NB4 (cell line): Measurements from ENCODE around the gene NR0B2.

Experiments used
- CTCF ChIP-seq: IDR thresholded peaks from one replicate; pipeline ENCODE4 v1.5.1; 2012; ENCODE audit warnings: low read depth, low read length
- POLR2A ChIP-seq: IDR thresholded peaks from 2 replicates; pipeline ENCODE4 v1.6.1; 2011; ENCODE audit warnings: mild to moderate bottlenecking; ENCODE audit not compliant: insufficient read length; ENCODE audit errors: extremely low read depth
- TF ChIP-seq, protein P1 (sequence below): IDR thresholded peaks from 2 replicates; pipeline ENCODE4 v1.6.1; 2011; ENCODE audit warnings: low read depth, low read length

DNA sequence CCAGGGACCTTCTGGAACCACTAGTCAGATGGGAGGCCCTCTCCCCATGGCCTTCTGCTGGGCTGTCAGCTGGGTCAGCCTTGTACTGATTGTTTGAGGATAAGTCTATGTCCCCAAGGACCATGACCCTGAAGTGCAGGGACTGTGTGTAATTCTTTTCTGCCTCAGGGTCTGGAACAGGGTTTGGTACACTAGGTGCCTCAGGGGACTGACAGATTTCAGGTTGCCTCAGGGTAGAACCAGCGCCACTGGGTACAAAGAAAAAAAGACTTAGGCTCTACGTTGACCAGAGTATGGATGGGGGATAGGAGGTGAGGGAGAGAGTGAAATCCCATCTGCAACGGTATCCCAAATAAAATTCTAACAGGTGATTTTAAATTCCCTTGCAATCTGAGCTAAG is 43.5 kb upstream of the NR0B2 start:
- TF ChIP-seq CTCF (no peak), POLR2A (no peak)
- TF ChIP-seq, protein P1, sequence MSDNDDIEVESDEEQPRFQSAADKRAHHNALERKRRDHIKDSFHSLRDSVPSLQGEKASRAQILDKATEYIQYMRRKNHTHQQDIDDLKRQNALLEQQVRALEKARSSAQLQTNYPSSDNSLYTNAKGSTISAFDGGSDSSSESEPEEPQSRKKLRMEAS, result no peak
